HepG2 (cell line): ENCODE data around the gene MRFAP1L1. TPM values are rescaled to one million over a fixed set of nuclear protein-coding genes. Genes with fewer than 3 reads are reported as not detected.

Experiments used
- ETV5 ChIP-seq: IDR thresholded peaks from 2 replicates; pipeline ENCODE4 v1.6.1; 2018; ENCODE audit warnings: missing biosample characterization, missing genetic modification reagents, inconsistent platforms, borderline replicate concordance
- HDAC6 ChIP-seq: fragments of 200-600 bp; sonication (generic); IDR thresholded peaks from 2 replicates; pipeline ENCODE4 v1.7.0; 2017; ENCODE audit warnings: mild to moderate bottlenecking, antibody characterized with exemption, low read length, low read depth
- HNRNPL ChIP-seq: fragments of 200-400 bp; formaldehyde crosslinking; IDR thresholded peaks from 2 replicates; pipeline ENCODE4 v1.6.1; 2017; ENCODE audit warnings: mild to moderate bottlenecking, low read depth, low read length
- IKZF4 ChIP-seq: sonication (generic); formaldehyde crosslinking; IDR thresholded peaks from 2 replicates; pipeline ENCODE4 v1.5.1; 2020; ENCODE audit warnings: borderline replicate concordance, mild to moderate bottlenecking, low read depth, missing genetic modification reagents; ENCODE audit errors: not compliant biosample characterization
- LRRFIP1 ChIP-seq: sonication (generic); formaldehyde crosslinking; conservative IDR thresholded peaks from 2 replicates; pipeline ENCODE4 v1.4.0; 2020; ENCODE audit warnings: missing genetic modification reagents
- MAFK ChIP-seq, 2 experiments: IDR thresholded peaks in 1 of 2; conservative IDR thresholded peaks in 1 of 2; 2 replicates each; pipeline ENCODE4 v1.6.1; 2011; ENCODE audit warnings: improper control_type of control experiment in 2 of 2, low read length in 2 of 2
- MBD4 ChIP-seq: IDR thresholded peaks from 2 replicates; pipeline ENCODE4 v1.6.1; 2012; ENCODE audit warnings: low read length, inconsistent platforms, borderline replicate concordance
- MBNL3 ChIP-seq: fragments of 250-450 bp; sonication (Bioruptor Pico); conservative IDR thresholded peaks from 2 replicates; pipeline ENCODE4 v1.8.0; 2022; ENCODE audit warnings: mild to moderate bottlenecking, inconsistent platforms
- NCOA1 ChIP-seq: sonication (generic); formaldehyde crosslinking; IDR thresholded peaks from 2 replicates; pipeline ENCODE4 v1.9.0; 2021; ENCODE audit warnings: missing genetic modification reagents
- NKX3-1 ChIP-seq: sonication (generic); formaldehyde crosslinking; IDR thresholded peaks from 2 replicates; pipeline ENCODE4 v1.5.0; 2020; ENCODE audit warnings: missing genetic modification reagents
- NR2F2 ChIP-seq: IDR thresholded peaks from 2 replicates; pipeline ENCODE4 v1.6.1; 2012; ENCODE audit warnings: low read depth, inconsistent platforms, borderline replicate concordance
- REST ChIP-seq, 2 experiments: IDR thresholded peaks; 2 replicates each; pipeline ENCODE4 v1.6.1; 2011 to 2012; ENCODE audit warnings: low read length in 2 of 2, borderline replicate concordance in 1 of 2, low read depth in 1 of 2, mild to moderate bottlenecking in 1 of 2, moderate library complexity in 1 of 2
- SIN3B ChIP-seq: fragments of 150-350 bp; IDR thresholded peaks from 2 replicates; pipeline ENCODE4 v1.6.1; 2014; ENCODE audit warnings: low read length
- TARDBP ChIP-seq: sonication (generic); formaldehyde crosslinking; IDR thresholded peaks from 2 replicates; pipeline ENCODE4 v1.8.0; 2022; ENCODE audit warnings: mild to moderate bottlenecking, missing genetic modification reagents
- TSC22D2 ChIP-seq: sonication (generic); formaldehyde crosslinking; IDR thresholded peaks from 2 replicates; pipeline ENCODE4 v1.5.1; 2020; ENCODE audit warnings: missing genetic modification reagents, mild to moderate bottlenecking, borderline replicate concordance
- ZBTB49 ChIP-seq: sonication (generic); formaldehyde crosslinking; IDR thresholded peaks from 2 replicates; pipeline ENCODE4 v1.4.0; 2020; ENCODE audit warnings: missing genetic modification reagents, borderline replicate concordance
- ZNF256 ChIP-seq: sonication (generic); formaldehyde crosslinking; conservative IDR thresholded peaks from 2 replicates; pipeline ENCODE4 v1.4.0; 2020; ENCODE audit warnings: missing genetic modification reagents
- ZNF589 ChIP-seq: sonication (generic); formaldehyde crosslinking; conservative IDR thresholded peaks from 2 replicates; pipeline ENCODE4 v1.8.0; 2022; ENCODE audit warnings: mild to moderate bottlenecking, moderate library complexity, missing genetic modification reagents
- ZNF629 ChIP-seq: sonication (generic); formaldehyde crosslinking; conservative IDR thresholded peaks from 2 replicates; pipeline ENCODE4 v1.5.0; 2020; ENCODE audit warnings: missing genetic modification reagents
- ZZZ3 ChIP-seq: sonication (generic); formaldehyde crosslinking; IDR thresholded peaks from 2 replicates; pipeline ENCODE4 v1.4.0; 2020; ENCODE audit warnings: missing genetic modification reagents, mild to moderate bottlenecking, borderline replicate concordance
- polyA plus RNA-seq, 8 experiments: library from polyadenylated mRNA; depleted of rRNA in 3 of 8; stranded (reverse) in 7 of 8; unstranded in 1 of 8; fragments of >200 nt; fragmentation: Illumina TruSeq in 4 of 8; extraction: Trizol in 4 of 8; gene quantifications; 2 replicates each; pipeline versions ENCODE4 v1.2.1 to v1.2.3, GENCODE V29; 2011 to 2016; ENCODE audit warnings: low read depth in 4 of 8, missing spikeins in 1 of 8, mixed read lengths in 1 of 8; ENCODE audit not compliant: insufficient read depth in 1 of 8
- total RNA-seq, 5 experiments: library from RNA; depleted of rRNA; stranded (reverse); fragments of >200 nt; fragmentation: Illumina TruSeq; extraction: Trizol; gene quantifications; 2 replicates each; pipeline ENCODE4 v1.2.3, GENCODE V29; 2016; ENCODE audit warnings: low read depth in 1 of 5

The MRFAP1L1 gene
- total and polyA plus RNA-seq, 2 of the 13 experiments (the other 11 are each of a cell fraction or from before 2014, with no cell fraction given), result 44.8 to 76.6 TPM

DNA sequence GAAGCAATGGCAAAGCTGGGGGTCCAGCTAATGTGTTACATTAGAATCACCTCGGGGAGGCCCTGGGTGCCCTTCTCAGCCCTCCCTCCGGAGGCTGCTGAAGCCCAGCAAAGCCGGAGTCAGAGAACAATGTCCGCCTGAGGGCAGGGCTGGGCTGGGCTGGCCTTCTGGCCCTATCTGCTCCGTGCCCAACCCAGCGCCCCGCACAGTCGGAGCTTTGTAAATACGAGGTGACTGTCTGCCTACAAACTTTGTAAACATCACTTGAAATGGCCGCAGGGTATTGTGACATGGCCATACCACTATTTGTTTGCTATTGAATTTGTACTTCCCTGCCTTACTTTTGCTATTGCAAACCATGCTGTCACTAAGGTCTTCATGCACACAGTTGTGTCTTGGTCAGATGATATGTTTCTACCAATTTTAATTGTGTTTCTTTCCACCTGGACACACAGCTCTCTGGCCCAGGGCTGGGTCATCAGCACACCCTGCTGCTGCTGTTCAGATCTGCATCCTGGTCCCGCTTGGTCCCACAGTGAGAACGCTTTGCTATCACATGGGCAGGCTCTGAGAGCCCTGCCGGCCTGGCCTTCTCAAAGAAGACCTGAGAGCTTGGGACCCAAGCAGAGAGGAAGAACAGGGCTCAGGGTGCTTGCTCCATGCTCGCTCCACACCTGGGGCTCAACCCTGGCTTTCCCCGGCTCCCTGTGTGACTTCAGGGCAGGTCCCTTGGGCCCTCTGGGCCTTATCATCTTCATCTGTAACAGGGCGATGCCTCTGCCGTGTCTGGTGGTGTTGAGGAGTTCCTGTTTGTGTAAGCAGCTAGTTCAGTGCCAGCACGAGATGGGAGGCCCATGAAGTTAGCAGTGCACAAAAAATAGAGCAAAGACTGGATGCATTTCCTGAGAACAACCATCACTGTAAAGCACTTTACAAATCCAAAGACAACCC, 13.7 kb downstream of the MRFAP1L1 start (continued):
- no peak for TF ChIP-seq LRRFIP1
- no peak; the same call in 1 of the 2 replicates for TF ChIP-seq SIN3B
- no peak for TF ChIP-seq HDAC6
- peak; percentile 70; the same call in 1 of the 2 replicates for TF ChIP-seq NKX3-1
- TF ChIP-seq ZBTB49, result no peak
- TF ChIP-seq HNRNPL, result peak; percentile 95
- TF ChIP-seq MBNL3 (CRISPR knock-in tag), result no peak
- TF ChIP-seq ZZZ3 (CRISPR knock-in tag), result no peak
- no peak for TF ChIP-seq TSC22D2 (CRISPR knock-in tag)
- no peak for TF ChIP-seq MBD4
- TF ChIP-seq TARDBP (CRISPR knock-in tag), result peak; percentile 95
- TF ChIP-seq ZNF629 (CRISPR knock-in tag), result peak; percentile 48; the same call in 1 of the 2 replicates
- TF ChIP-seq NCOA1 (CRISPR knock-in tag), result no peak
- peak; percentile 27 for TF ChIP-seq IKZF4 (CRISPR knock-in tag)
- no peak for TF ChIP-seq NR2F2
- TF ChIP-seq ZNF256 (CRISPR knock-in tag), result no peak
- peak; percentile 82; the same call in 1 of the 2 replicates for TF ChIP-seq ETV5 (CRISPR knock-in tag)
- TF ChIP-seq REST (IDR thresholded peaks at IDR 0.05; ENCODE audit: borderline replicate concordance in 1 of 2, low read depth in 1 of 2, low read length in 2 of 2), result peak in 1 of 2 experiments; percentile 61; a peak in 1 of 4 replicates
- TF ChIP-seq MAFK (conservative IDR thresholded peaks at IDR 0.05 in 1 of 2, IDR thresholded peaks at IDR 0.05 in 1 of 2; ENCODE audit: low read length in 2 of 2), result 0 out of 4 replicates have a peak, but pooled peaks of 1 of the 2 experiments have one; percentile 11
- no peak for TF ChIP-seq ZNF589
